Fibroblast of peridontal ligament (primary cell): ENCODE measurements around the gene EVPL.
A peak's percentile ranks its signal among the peaks of the same experiment; 100 is the strongest.

Experiments used
- DNase-seq: peaks from one replicate; pipeline ENCODE4 v3.0.0-alpha.2; 2010; ENCODE audit errors: extremely low read depth

EVPL gene

GRCh38 chr17:76017481-76018339 is 9.4 kb downstream of the EVPL start:
- DNase-seq: no peak

- no peak for DNase-seq
Observed at GRCh38 chr17:76014925-76015261, 12.2 kb downstream of the EVPL start.

- peak; percentile 53 for DNase-seq
Observed at GRCh38 chr17:76014100-76014924, 12.8 kb downstream of the EVPL start.

GRCh38 chr17:76013377-76013932 is 13.7 kb downstream of the EVPL start:
- DNase-seq: no peak

GRCh38 chr17:76011951-76012350 is 15.2 kb downstream of the EVPL start:
- no peak for DNase-seq

- no peak for DNase-seq
Observed at GRCh38 chr17:76009969-76010661, 17.0 kb downstream of the EVPL start.

- DNase-seq: no peak
Observed at GRCh38 chr17:76009447-76009846, 17.7 kb downstream of the EVPL start.

- DNase-seq: no peak
Observed at GRCh38 chr17:76008630-76009425, 18.3 kb downstream of the EVPL start.

GRCh38 chr17:76008208-76008607 is 18.9 kb downstream of the EVPL start:
- DNase-seq: no peak

- DNase-seq: no peak
Observed at GRCh38 chr17:76007850-76008165, 19.3 kb downstream of the EVPL start.

GRCh38 chr17:76007131-76007849 is 19.8 kb downstream of the EVPL start:
- no peak for DNase-seq

GRCh38 chr17:76005263-76006149 is 21.6 kb downstream of the EVPL start:
- DNase-seq: peak; percentile 64

GRCh38 chr17:76004750-76005262 is 22.3 kb downstream of the EVPL start:
- no peak for DNase-seq

GRCh38 chr17:76003915-76004314 is 23.2 kb downstream of the EVPL start:
- no peak for DNase-seq

GRCh38 chr17:76002100-76002499 is 25.0 kb downstream of the EVPL start:
- DNase-seq: no peak

GRCh38 chr17:76000755-76001521 is 26.2 kb downstream of the EVPL start, which contains the start of gene CDK3:
CDK3 (plus strand) TSS chr17:76000855; CDS start chr17:76001426, 571 bp downstream.
- no peak for DNase-seq

GRCh38 chr17:76000016-76000754 is 26.9 kb downstream of the EVPL start:
- DNase-seq: peak; percentile 11

GRCh38 chr17:75998327-75998795 is 28.7 kb downstream of the EVPL start:
- DNase-seq: no peak
